Measurements from ENCODE around the gene EPHB2.

DNA sequence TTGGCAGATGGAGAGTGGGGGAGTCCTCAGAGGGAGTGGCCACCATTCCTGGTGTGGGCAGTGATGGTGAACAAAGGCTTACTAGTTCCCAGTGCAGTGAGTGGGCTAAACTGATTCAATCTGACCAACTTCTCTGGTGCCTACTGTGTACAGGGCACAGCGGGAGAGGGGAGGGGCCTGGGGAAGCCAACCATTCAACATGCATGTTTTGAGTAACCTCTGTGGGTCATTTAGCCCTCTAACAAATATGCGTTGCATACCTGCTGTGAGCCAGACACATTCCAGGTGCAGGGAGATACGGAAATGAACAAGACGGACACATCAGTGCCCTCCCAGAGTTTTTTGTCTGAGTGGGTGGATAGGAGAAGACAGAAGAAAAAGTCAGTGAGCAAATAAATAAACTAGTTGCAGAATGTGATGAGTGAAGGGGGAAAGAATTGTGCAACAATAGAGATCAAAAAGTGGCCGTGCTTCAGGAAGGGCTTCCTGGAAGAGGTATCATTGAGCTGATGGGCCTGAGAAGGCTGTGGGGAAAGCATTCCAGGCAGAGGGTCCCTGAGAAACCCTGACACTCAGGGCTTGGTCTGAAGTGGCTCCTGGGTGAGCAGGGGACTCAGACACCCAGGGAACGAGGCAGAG is 78.8 kb downstream of the EPHB2 start:
- TF ChIP-seq MAFK (conservative IDR thresholded peaks at IDR 0.05 in 1 of 2, IDR thresholded peaks at IDR 0.05 in 1 of 2; ENCODE audit: low read length in 2 of 2), result no peak
- TF ChIP-seq POLR2AphosphoS2 (IDR thresholded peaks at IDR 0.05; ENCODE audit: low read depth, low read length), result no peak
- TF ChIP-seq YEATS2 (CRISPR knock-in tag; IDR thresholded peaks at IDR 0.05; ENCODE audit: borderline replicate concordance), result no peak
- no peak for TF ChIP-seq EP300 (IDR thresholded peaks at IDR 0.05; ENCODE audit: low read depth in 2 of 2, low read length in 2 of 2)
- no peak for TF ChIP-seq EP300 (CRISPR knock-in tag; IDR thresholded peaks at IDR 0.05; ENCODE audit: borderline replicate concordance)
- TF ChIP-seq, protein P1, sequence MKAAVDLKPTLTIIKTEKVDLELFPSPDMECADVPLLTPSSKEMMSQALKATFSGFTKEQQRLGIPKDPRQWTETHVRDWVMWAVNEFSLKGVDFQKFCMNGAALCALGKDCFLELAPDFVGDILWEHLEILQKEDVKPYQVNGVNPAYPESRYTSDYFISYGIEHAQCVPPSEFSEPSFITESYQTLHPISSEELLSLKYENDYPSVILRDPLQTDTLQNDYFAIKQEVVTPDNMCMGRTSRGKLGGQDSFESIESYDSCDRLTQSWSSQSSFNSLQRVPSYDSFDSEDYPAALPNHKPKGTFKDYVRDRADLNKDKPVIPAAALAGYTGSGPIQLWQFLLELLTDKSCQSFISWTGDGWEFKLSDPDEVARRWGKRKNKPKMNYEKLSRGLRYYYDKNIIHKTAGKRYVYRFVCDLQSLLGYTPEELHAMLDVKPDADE (CRISPR knock-in tag; IDR thresholded peaks at IDR 0.05), result no peak
- TF ChIP-seq ZNF432 (CRISPR knock-in tag; IDR thresholded peaks at IDR 0.05; ENCODE audit: borderline replicate concordance), result no peak
- no peak for TF ChIP-seq KLF11 (CRISPR knock-in tag; IDR thresholded peaks at IDR 0.05)
- TF ChIP-seq, protein P2, sequence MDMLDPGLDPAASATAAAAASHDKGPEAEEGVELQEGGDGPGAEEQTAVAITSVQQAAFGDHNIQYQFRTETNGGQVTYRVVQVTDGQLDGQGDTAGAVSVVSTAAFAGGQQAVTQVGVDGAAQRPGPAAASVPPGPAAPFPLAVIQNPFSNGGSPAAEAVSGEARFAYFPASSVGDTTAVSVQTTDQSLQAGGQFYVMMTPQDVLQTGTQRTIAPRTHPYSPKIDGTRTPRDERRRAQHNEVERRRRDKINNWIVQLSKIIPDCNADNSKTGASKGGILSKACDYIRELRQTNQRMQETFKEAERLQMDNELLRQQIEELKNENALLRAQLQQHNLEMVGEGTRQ (IDR thresholded peaks at IDR 0.05; ENCODE audit: low read depth, low read length), result no peak
- TF ChIP-seq, protein P2 (CRISPR knock-in tag; IDR thresholded peaks at IDR 0.05; ENCODE audit: borderline replicate concordance), result no peak
- TF ChIP-seq ZNF781 (CRISPR knock-in tag; IDR thresholded peaks at IDR 0.05; ENCODE audit: borderline replicate concordance, not compliant biosample characterization), result no peak

Measured in HepG2 (cell line).